CD14-positive monocyte (primary cell): ENCODE results near the gene TOM1L2. TPM values are rescaled to one million over a fixed set of nuclear protein-coding genes. Genes with fewer than 3 reads are reported as not detected.

ENCODE experiments used
- DNase-seq, 3 donors: peaks; one replicate each; pipeline ENCODE4 v3.0.0-alpha.2; 2011 to 2022
- H2AFZ ChIP-seq: 2 replicates; pipeline ENCODE4 v1.6.0; 2012; ENCODE audit warnings: mild to moderate bottlenecking, low read depth, low read length, inconsistent platforms; ENCODE audit not compliant: insufficient read depth, poor library complexity, severe bottlenecking
- H3K27ac ChIP-seq, 2 donors: 1 replicate in 1 of 2; 2 replicates in 1 of 2; pipeline ENCODE4 v1.5.1; 2012 to 2013; ENCODE audit warnings: low read length in 2 of 2, control low read depth in 1 of 2, inconsistent platforms in 1 of 2, low read depth in 1 of 2, mild to moderate bottlenecking in 1 of 2
- H3K27me3 ChIP-seq, 2 donors: one replicate each; pipeline versions ENCODE4 v1.6.0 to v1.6.1; 2011 to 2013; ENCODE audit warnings: low read length in 2 of 2; ENCODE audit not compliant: control insufficient read depth in 2 of 2, insufficient read depth in 2 of 2
- H3K36me3 ChIP-seq, 2 donors: replicated peaks in 1 of 2; 1 replicate in 1 of 2; 2 replicates in 1 of 2; pipeline versions ENCODE4 v1.5.1 to v1.6.1; 2012 to 2013; ENCODE audit warnings: low read length in 2 of 2, control low read depth in 1 of 2, inconsistent platforms in 1 of 2, mild to moderate bottlenecking in 1 of 2; ENCODE audit not compliant: insufficient read depth in 2 of 2, control insufficient read depth in 1 of 2
- H3K4me1 ChIP-seq, 2 donors: 1 replicate in 1 of 2; 2 replicates in 1 of 2; pipeline versions ENCODE4 v1.5.1 to v1.6.1; 2012 to 2013; ENCODE audit warnings: low read length in 2 of 2, control low read depth in 1 of 2, inconsistent platforms in 1 of 2, mild to moderate bottlenecking in 1 of 2, moderate library complexity in 1 of 2; ENCODE audit not compliant: insufficient read depth in 2 of 2, control insufficient read depth in 1 of 2
- H3K4me2 ChIP-seq: replicated peaks from 2 replicates; pipeline ENCODE3; 2012; ENCODE audit warnings: low read length, moderate library complexity, mild to moderate bottlenecking; ENCODE audit not compliant: poor library complexity, severe bottlenecking; ENCODE audit errors: extremely low read depth
- H3K4me3 ChIP-seq, 3 experiments: fragments of 200-600 bp in 1 of 3; sonication (generic) in 1 of 3; replicated peaks in 1 of 3; 1 replicate in 2 of 3; 2 replicates in 1 of 3; pipeline ENCODE4 v1.5.1; 2011 to 2013; ENCODE audit warnings: low read length in 3 of 3, mild to moderate bottlenecking in 3 of 3, control low read depth in 2 of 3, low read depth in 2 of 3, inconsistent platforms in 1 of 3, moderate library complexity in 1 of 3
- H3K79me2 ChIP-seq: 2 replicates; pipeline ENCODE4 v1.6.0; 2012; ENCODE audit warnings: mild to moderate bottlenecking, control low read depth, inconsistent platforms, low read length, moderate library complexity; ENCODE audit not compliant: insufficient read depth
- H3K9ac ChIP-seq: 2 replicates; pipeline ENCODE4 v1.6.0; 2017; ENCODE audit warnings: low read length, mild to moderate bottlenecking; ENCODE audit not compliant: insufficient read depth, poor library complexity, severe bottlenecking
- H3K9me3 ChIP-seq, 2 donors: replicated peaks in 1 of 2; 1 replicate in 1 of 2; 2 replicates in 1 of 2; pipeline versions ENCODE4 v1.5.1 to v1.6.1; 2012 to 2013; ENCODE audit warnings: low read length in 2 of 2, control low read depth in 1 of 2; ENCODE audit not compliant: control insufficient read depth in 1 of 2, insufficient read depth in 1 of 2
- H4K20me1 ChIP-seq: 2 replicates; pipeline ENCODE4 v1.6.0; 2012; ENCODE audit warnings: mild to moderate bottlenecking, low read length, control low read depth, moderate library complexity; ENCODE audit not compliant: insufficient read depth
- H3K27ac Mint-ChIP-seq, 7 donors: one replicate each; pipeline ENCODE4 v1.8.0; 2020; ENCODE audit warnings: mild to moderate bottlenecking in 7 of 7, mixed read lengths in 7 of 7, moderate library complexity in 6 of 7, inconsistent platforms in 2 of 7
- H3K27me3 Mint-ChIP-seq, 3 donors: one replicate each; pipeline ENCODE4 v1.8.0; 2021 to 2022; ENCODE audit warnings: low read depth in 3 of 3, mild to moderate bottlenecking in 3 of 3, mixed read lengths in 3 of 3, moderate library complexity in 3 of 3, inconsistent platforms in 1 of 3
- H3K36me3 Mint-ChIP-seq, 2 donors: one replicate each; pipeline ENCODE4 v1.8.0; 2020; ENCODE audit warnings: mixed read lengths in 2 of 2, inconsistent platforms in 1 of 2, mild to moderate bottlenecking in 1 of 2
- H3K4me1 Mint-ChIP-seq: one replicate; pipeline ENCODE4 v1.8.0; 2020; ENCODE audit warnings: mild to moderate bottlenecking, mixed read lengths
- H3K4me3 Mint-ChIP-seq, 2 donors: one replicate each; pipeline ENCODE4 v1.8.0; 2020; ENCODE audit warnings: mild to moderate bottlenecking in 2 of 2, mixed read lengths in 2 of 2, moderate library complexity in 1 of 2
- H3K9me3 Mint-ChIP-seq, 7 donors: one replicate each; pipeline ENCODE4 v1.8.0; 2020 to 2022; ENCODE audit warnings: mixed read lengths in 7 of 7, mild to moderate bottlenecking in 6 of 7, moderate library complexity in 6 of 7, inconsistent platforms in 2 of 7
- WGBS: methylation state at CpG from one replicate; pipeline ENCODE4 v1.1.5; 2013; ENCODE audit warnings: missing lambda C conversion rate; ENCODE audit not compliant: insufficient coverage; 5-methylcytosine and 5-hydroxymethylcytosine counted together
- intact Hi-C, 2 donors: fragments of 100-400 bp; cut with micrococcal nuclease; formaldehyde crosslinking; loops; one replicate each; pipeline versions ENCODE4 v1.15.0 to v1.15.1; 2023
- polyA plus RNA-seq, 3 donors: library from polyadenylated mRNA; depleted of rRNA in 1 of 3; unstranded in 2 of 3; stranded (reverse) in 1 of 3; fragments of 300-500 nt in 2 of 3; fragments of >200 nt in 1 of 3; fragmentation: Illumina TruSeq in 2 of 3; gene quantifications; 1 replicate in 2 of 3; 2 replicates in 1 of 3; pipeline ENCODE4 v1.2.3, GENCODE V29; 2012 to 2021
- TF ChIP-seq, protein P1 (sequence below): fragments of 200-600 bp; IDR thresholded peaks from one replicate; pipeline ENCODE4 v1.8.0; 2022; ENCODE audit warnings: antibody characterized with exemption, mild to moderate bottlenecking

The TOM1L2 gene
- polyA plus RNA-seq, 3 donors: 1.7 to 28.2 (median 2.8) TPM

DNA sequence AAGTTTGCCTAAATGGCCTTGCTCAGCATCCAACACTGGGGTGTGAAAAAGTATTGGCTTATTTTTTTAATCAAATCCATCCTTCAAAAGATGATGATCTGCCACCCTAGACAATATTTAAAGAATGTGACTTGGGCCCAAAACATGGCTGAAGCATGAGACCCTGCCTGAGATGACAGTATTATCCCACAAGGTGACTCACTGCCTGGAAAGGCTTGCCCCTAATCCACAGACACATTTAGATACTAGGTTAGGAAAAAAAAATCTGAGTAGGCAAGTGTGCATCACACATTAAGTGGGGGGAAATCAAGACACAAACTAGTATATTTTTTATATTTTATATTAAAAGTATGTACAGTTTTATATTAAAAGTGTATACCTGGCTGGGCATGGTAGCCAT lies 38.4 kb downstream of the TOM1L2 start:
- H3K27ac Mint-ChIP-seq: peak overlapping the region in 5 of 7 donors; percentile 21 to 94 (median 75)
- no peaks in the 10 kb centered on the region for H3K9me3 Mint-ChIP-seq
- Histone ChIP-seq H2AFZ (no peak overlapping the region), H3K79me2 (peaks cover 55% of the 10 kb centered on the region), H3K36me3 (peaks cover 0 to 7% of the 10 kb centered on the region in 2 donors), H3K4me3 (no peak overlapping the region), H3K27ac (peak overlapping the region in 1 of 2 donors; percentile 81), H4K20me1 (peaks cover 41% of the 10 kb centered on the region), H3K4me1 (peaks cover 31 to 46% of the 10 kb centered on the region in 2 donors), H3K9me3 (no peaks in the 10 kb centered on the region), H3K9ac (no peak overlapping the region), H3K27me3 (no peaks in the 10 kb centered on the region), H3K4me2 (no peak overlapping the region)
- DNase-seq: peak in 1 of 3 donors; percentile 29
- TF ChIP-seq, protein P1, sequence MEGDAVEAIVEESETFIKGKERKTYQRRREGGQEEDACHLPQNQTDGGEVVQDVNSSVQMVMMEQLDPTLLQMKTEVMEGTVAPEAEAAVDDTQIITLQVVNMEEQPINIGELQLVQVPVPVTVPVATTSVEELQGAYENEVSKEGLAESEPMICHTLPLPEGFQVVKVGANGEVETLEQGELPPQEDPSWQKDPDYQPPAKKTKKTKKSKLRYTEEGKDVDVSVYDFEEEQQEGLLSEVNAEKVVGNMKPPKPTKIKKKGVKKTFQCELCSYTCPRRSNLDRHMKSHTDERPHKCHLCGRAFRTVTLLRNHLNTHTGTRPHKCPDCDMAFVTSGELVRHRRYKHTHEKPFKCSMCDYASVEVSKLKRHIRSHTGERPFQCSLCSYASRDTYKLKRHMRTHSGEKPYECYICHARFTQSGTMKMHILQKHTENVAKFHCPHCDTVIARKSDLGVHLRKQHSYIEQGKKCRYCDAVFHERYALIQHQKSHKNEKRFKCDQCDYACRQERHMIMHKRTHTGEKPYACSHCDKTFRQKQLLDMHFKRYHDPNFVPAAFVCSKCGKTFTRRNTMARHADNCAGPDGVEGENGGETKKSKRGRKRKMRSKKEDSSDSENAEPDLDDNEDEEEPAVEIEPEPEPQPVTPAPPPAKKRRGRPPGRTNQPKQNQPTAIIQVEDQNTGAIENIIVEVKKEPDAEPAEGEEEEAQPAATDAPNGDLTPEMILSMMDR: no peak
- no peak overlapping the region for H3K4me3 Mint-ChIP-seq
- intact Hi-C loops: loop anchor here in 1 of 2 donors (5.0 kb wide), 1 partner anchor 39 kb away; the partner anchor contains the start of genes DRC3 and TOM1L2
- peaks cover 10 to 11% of the 10 kb centered on the region in 2 donors for H3K36me3 Mint-ChIP-seq
- peaks cover 50% of the 10 kb centered on the region for H3K4me1 Mint-ChIP-seq
- peaks cover 0 to 2% (median 0%) of the 10 kb centered on the region in 3 donors for H3K27me3 Mint-ChIP-seq

DNA sequence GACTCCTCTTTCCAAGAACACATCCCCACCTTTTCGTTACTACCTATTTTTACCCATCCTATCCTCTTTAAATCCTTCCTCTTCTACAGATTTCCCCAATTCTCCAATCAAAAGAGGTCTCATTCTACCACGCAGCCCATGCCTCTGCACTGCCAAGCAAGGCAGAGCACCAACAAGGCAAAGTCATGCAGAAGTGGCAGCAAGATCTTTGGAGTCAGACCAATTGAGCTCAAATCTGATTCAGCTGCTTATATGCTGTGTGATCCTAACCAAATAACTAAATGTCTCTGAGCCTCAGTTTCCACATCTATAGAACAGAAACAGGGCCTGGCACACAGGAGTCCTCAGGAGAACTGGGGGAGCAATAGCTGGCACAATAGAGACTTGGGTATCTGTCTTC lies 41.0 kb downstream of the TOM1L2 start:
- Histone ChIP-seq H3K4me3 (no peak overlapping the region), H3K27me3 (no peaks in the 10 kb centered on the region), H2AFZ (no peak overlapping the region), H3K79me2 (peaks cover 51% of the 10 kb centered on the region), H3K4me1 (peaks cover 22 to 33% of the 10 kb centered on the region in 2 donors), H3K36me3 (peaks cover 0 to 12% of the 10 kb centered on the region in 2 donors), H3K27ac (no peak overlapping the region), H3K4me2 (no peak overlapping the region), H3K9ac (no peak overlapping the region), H4K20me1 (peaks cover 37% of the 10 kb centered on the region), H3K9me3 (no peaks in the 10 kb centered on the region)
- 5% methylated on average over 2 of the region's 2 CpGs for WGBS
- H3K9me3 Mint-ChIP-seq: no peaks in the 10 kb centered on the region
- intact Hi-C loops: loop anchor here in 1 of 2 donors (5.0 kb wide), 1 partner anchor 41 kb away; the partner anchor contains the start of genes DRC3 and TOM1L2
- peaks cover 33% of the 10 kb centered on the region for H3K4me1 Mint-ChIP-seq
- peak overlapping the region in 1 of 2 donors; percentile 44 for H3K4me3 Mint-ChIP-seq
- TF ChIP-seq, protein P1: no peak
- peak overlapping the region in 2 of 7 donors; percentile 7 to 25 for H3K27ac Mint-ChIP-seq
- peaks cover 0 to 2% (median 0%) of the 10 kb centered on the region in 3 donors for H3K27me3 Mint-ChIP-seq
- peaks cover 7 to 15% of the 10 kb centered on the region in 2 donors for H3K36me3 Mint-ChIP-seq
- peak in 1 of 3 donors; percentile 6 for DNase-seq
